Measurements from ENCODE around the gene PRDM15. TPM values are rescaled to one million over a fixed set of nuclear protein-coding genes. Genes with fewer than 3 reads are reported as not detected.
A peak's percentile ranks its signal among the peaks of the same experiment; 100 is the strongest.

The PRDM15 gene
- 7.4 TPM for polyA plus RNA-seq (2012; ENCODE audit: low read depth, missing spikeins)

- peak; percentile 37; the same call in 1 of the 2 replicates for TF ChIP-seq POLR2AphosphoS5 (IDR thresholded peaks at IDR 0.05; ENCODE audit: low read depth, low read length)
- no peak for TF ChIP-seq POU2F2 (IDR thresholded peaks at IDR 0.05; ENCODE audit: low read depth, low read length)
- peak; percentile 48 for FAIRE-seq
- DNase-seq (ENCODE audit: insufficient read length, low spot score) = peak; percentile 71
Measured at GRCh38 chr21:41879190-41879998, at the start of gene PRDM15. Gene PRDM15 (minus strand): TSS chr21:41879344. CDS start chr21:41860363, 18,981 bp downstream.

GRCh38 chr21:41928621-41929220 is 49.6 kb upstream of the PRDM15 start:
- DNase-seq (ENCODE audit: insufficient read length, low spot score) (no peak), FAIRE-seq (peak; percentile 74)
- TF ChIP-seq SPI1 (IDR thresholded peaks at IDR 0.05; ENCODE audit: low read depth, low read length) (peak; percentile 94), PAX5 (IDR thresholded peaks at IDR 0.05; ENCODE audit: insufficient read depth, low read length, severe bottlenecking) (no peak), TAF1 (IDR thresholded peaks at IDR 0.05; ENCODE audit: low read depth, low read length) (no peak), POU2F2 (IDR thresholded peaks at IDR 0.05; ENCODE audit: low read depth, low read length) (peak; percentile 82)

- peak; percentile 86 for FAIRE-seq
- DNase-seq (ENCODE audit: insufficient read length, low spot score) = no peak
Measured at GRCh38 chr21:41927727-41928409, 48.7 kb upstream of the PRDM15 start.

GRCh38 chr21:41926807-41927171 is 47.6 kb upstream of the PRDM15 start:
- TF ChIP-seq TAF1 (IDR thresholded peaks at IDR 0.05; ENCODE audit: low read depth, low read length) (no peak), PAX5 (IDR thresholded peaks at IDR 0.05; ENCODE audit: insufficient read depth, low read length, severe bottlenecking) (no peak), SPI1 (IDR thresholded peaks at IDR 0.05; ENCODE audit: low read depth, low read length) (no peak), POLR2A (IDR thresholded peaks at IDR 0.05; ENCODE audit: low read depth, low read length) (no peak), POU2F2 (IDR thresholded peaks at IDR 0.05; ENCODE audit: low read depth, low read length) (no peak), POLR2AphosphoS5 (IDR thresholded peaks at IDR 0.05; ENCODE audit: low read depth, low read length) (no peak)
- DNase-seq (ENCODE audit: insufficient read length, low spot score) (no peak), FAIRE-seq (no peak)

More at GRCh38 chr21:41927727-41928409, 48.7 kb upstream of the PRDM15 start:
- peak; percentile 32; the same call in 1 of the 2 replicates for TF ChIP-seq SPI1 (IDR thresholded peaks at IDR 0.05; ENCODE audit: low read depth, low read length)
- TF ChIP-seq PAX5 (IDR thresholded peaks at IDR 0.05; ENCODE audit: insufficient read depth, low read length, severe bottlenecking) = no peak

GRCh38 chr21:41926117-41926806 is 47.1 kb upstream of the PRDM15 start:
- DNase-seq (ENCODE audit: insufficient read length, low spot score) (no peak), FAIRE-seq (peak; percentile 51)
- TF ChIP-seq POLR2A (IDR thresholded peaks at IDR 0.05; ENCODE audit: low read depth, low read length) = peak; percentile 47; the same call in 1 of the 2 replicates
- TF ChIP-seq TAF1 (IDR thresholded peaks at IDR 0.05; ENCODE audit: low read depth, low read length) = no peak

GRCh38 chr21:41925767-41926116 is 46.6 kb upstream of the PRDM15 start:
- TF ChIP-seq POLR2A (IDR thresholded peaks at IDR 0.05; ENCODE audit: low read depth, low read length) (no peak), SPI1 (IDR thresholded peaks at IDR 0.05; ENCODE audit: low read depth, low read length) (no peak), POU2F2 (IDR thresholded peaks at IDR 0.05; ENCODE audit: low read depth, low read length) (no peak), PAX5 (IDR thresholded peaks at IDR 0.05; ENCODE audit: insufficient read depth, low read length, severe bottlenecking) (no peak), POLR2AphosphoS5 (IDR thresholded peaks at IDR 0.05; ENCODE audit: low read depth, low read length) (no peak), TAF1 (IDR thresholded peaks at IDR 0.05; ENCODE audit: low read depth, low read length) (no peak)
- FAIRE-seq (no peak), DNase-seq (ENCODE audit: insufficient read length, low spot score) (no peak)

- DNase-seq (ENCODE audit: insufficient read length, low spot score) = no peak
Measured at GRCh38 chr21:41924368-41924754, 45.2 kb upstream of the PRDM15 start.

GRCh38 chr21:41923631-41924367 is 44.7 kb upstream of the PRDM15 start:
- TF ChIP-seq POLR2A (IDR thresholded peaks at IDR 0.05; ENCODE audit: low read depth, low read length) = no peak
- TF ChIP-seq SPI1 (IDR thresholded peaks at IDR 0.05; ENCODE audit: low read depth, low read length) = no peak
- TF ChIP-seq PAX5 (IDR thresholded peaks at IDR 0.05; ENCODE audit: insufficient read depth, low read length, severe bottlenecking) = no peak
- no peak for TF ChIP-seq POLR2AphosphoS5 (IDR thresholded peaks at IDR 0.05; ENCODE audit: low read depth, low read length)
- TF ChIP-seq TAF1 (IDR thresholded peaks at IDR 0.05; ENCODE audit: low read depth, low read length) = no peak
- TF ChIP-seq POU2F2 (IDR thresholded peaks at IDR 0.05; ENCODE audit: low read depth, low read length) = no peak
- peak; percentile 59 for FAIRE-seq
- no peak for DNase-seq (ENCODE audit: insufficient read length, low spot score)

More at GRCh38 chr21:41924368-41924754, 45.2 kb upstream of the PRDM15 start:
- FAIRE-seq = no peak
- TF ChIP-seq POLR2AphosphoS5 (IDR thresholded peaks at IDR 0.05; ENCODE audit: low read depth, low read length) (no peak), POLR2A (IDR thresholded peaks at IDR 0.05; ENCODE audit: low read depth, low read length) (no peak), POU2F2 (IDR thresholded peaks at IDR 0.05; ENCODE audit: low read depth, low read length) (no peak), PAX5 (IDR thresholded peaks at IDR 0.05; ENCODE audit: insufficient read depth, low read length, severe bottlenecking) (no peak)

GRCh38 chr21:41923186-41923585 is 44.0 kb upstream of the PRDM15 start:
- FAIRE-seq (no peak), DNase-seq (ENCODE audit: insufficient read length, low spot score) (no peak)
- no peak for TF ChIP-seq POLR2A (IDR thresholded peaks at IDR 0.05; ENCODE audit: low read depth, low read length)
- no peak for TF ChIP-seq PAX5 (IDR thresholded peaks at IDR 0.05; ENCODE audit: insufficient read depth, low read length, severe bottlenecking)
- no peak for TF ChIP-seq TAF1 (IDR thresholded peaks at IDR 0.05; ENCODE audit: low read depth, low read length)
- TF ChIP-seq POU2F2 (IDR thresholded peaks at IDR 0.05; ENCODE audit: low read depth, low read length) = no peak
- no peak for TF ChIP-seq SPI1 (IDR thresholded peaks at IDR 0.05; ENCODE audit: low read depth, low read length)
- no peak for TF ChIP-seq POLR2AphosphoS5 (IDR thresholded peaks at IDR 0.05; ENCODE audit: low read depth, low read length)

Measured in GM12891 (cell line).